H1 (cell line): ENCODE data around the gene SH3RF3. TPM values are rescaled to one million over a fixed set of nuclear protein-coding genes. Genes with fewer than 3 reads are reported as not detected.

Experiments used
- CTCF ChIA-PET: fragments of 300-600 bp; sonication (Branson Sonifier 250); formaldehyde crosslinking; loops from one replicate; lab custom pipeline; 2021; ENCODE audit not compliant: partially characterized antibody; lab: Charles Lee
- POLR2A ChIA-PET: fragments of 300-600 bp; sonication (Branson Sonifier 250); formaldehyde crosslinking; loops from one replicate; lab custom pipeline; 2021; ENCODE audit warnings: inconsistent platforms; ENCODE audit not compliant: partially characterized antibody; lab: Charles Lee
- DNase-seq, 2 experiments: peaks; one replicate each; pipeline versions ENCODE4 v3.0.0 to v3.0.0-alpha.2; 2010 to 2022; ENCODE audit warnings: low spot score in 2 of 2, low read depth in 1 of 2, mixed read lengths in 1 of 2
- FAIRE-seq: peaks from 2 replicates; lab custom pipeline; 2011; peaks lifted over from hg19 to GRCh38; lab: Jason Lieb, UNC
- H2AFZ ChIP-seq: 2 replicates; pipeline ENCODE4 v1.8.1; 2012; ENCODE audit warnings: low read length, inconsistent platforms
- H2AK5ac ChIP-seq: 2 replicates; pipeline ENCODE4 v1.6.1; 2013; ENCODE audit warnings: low read depth, low read length
- H2BK120ac ChIP-seq: replicated peaks from 2 replicates; pipeline ENCODE3; 2013; ENCODE audit warnings: low read depth, low read length, inconsistent platforms
- H2BK12ac ChIP-seq: 2 replicates; pipeline ENCODE4 v1.6.1; 2013; ENCODE audit warnings: low read depth, low read length
- H2BK15ac ChIP-seq: 2 replicates; pipeline ENCODE4 v1.6.1; 2013; ENCODE audit warnings: low read length
- H2BK20ac ChIP-seq: 2 replicates; pipeline ENCODE4 v1.6.1; 2013; ENCODE audit warnings: low read length
- H2BK5ac ChIP-seq: 2 replicates; pipeline ENCODE4 v1.6.1; 2013; ENCODE audit warnings: low read depth, low read length
- H3K14ac ChIP-seq: 2 replicates; pipeline ENCODE4 v1.6.1; 2013; ENCODE audit warnings: inconsistent platforms; ENCODE audit not compliant: insufficient read length
- H3K18ac ChIP-seq: 2 replicates; pipeline ENCODE4 v1.6.1; 2013; ENCODE audit warnings: low read length; ENCODE audit errors: extremely low read depth
- H3K23ac ChIP-seq: 2 replicates; pipeline ENCODE4 v1.6.1; 2013; ENCODE audit warnings: inconsistent platforms; ENCODE audit not compliant: insufficient read length
- H3K23me2 ChIP-seq: 2 replicates; pipeline ENCODE4 v1.6.1; 2013; ENCODE audit warnings: low read depth, low read length
- H3K27ac ChIP-seq: 2 replicates; pipeline ENCODE4 v1.6.1; 2011; ENCODE audit warnings: low read depth, low read length, inconsistent platforms
- H3K27me3 ChIP-seq, 4 experiments: replicated peaks in 1 of 4; 1 replicate in 1 of 4; 2 replicates in 3 of 4; pipeline versions ENCODE4 v1.6.1 to v1.8.1; 2011 to 2013; ENCODE audit warnings: low read length in 3 of 4, mild to moderate bottlenecking in 3 of 4, inconsistent platforms in 2 of 4, mixed read lengths in 2 of 4, moderate library complexity in 1 of 4; ENCODE audit not compliant: control insufficient read depth in 3 of 4, insufficient read depth in 3 of 4; ENCODE audit errors: extremely low read depth in 1 of 4
- H3K36me3 ChIP-seq, 4 experiments: 2 replicates each; pipeline versions ENCODE4 v1.6.1 to v1.8.1; 2011 to 2013; ENCODE audit warnings: mild to moderate bottlenecking in 4 of 4, low read length in 3 of 4, moderate library complexity in 2 of 4, control low read depth in 1 of 4, inconsistent platforms in 1 of 4; ENCODE audit not compliant: insufficient read depth in 4 of 4, control insufficient read depth in 2 of 4
- H3K4ac ChIP-seq: replicated peaks from 2 replicates; pipeline ENCODE3; 2013; ENCODE audit warnings: low read length, low read depth, mixed read lengths, inconsistent platforms; ENCODE audit not compliant: insufficient read length
- H3K4me1 ChIP-seq, 4 experiments: replicated peaks in 1 of 4; 1 replicate in 1 of 4; 2 replicates in 3 of 4; pipeline versions ENCODE4 v1.6.1 to v1.8.1; 2011 to 2013; ENCODE audit warnings: low read length in 3 of 4, inconsistent platforms in 2 of 4, mixed read lengths in 1 of 4; ENCODE audit not compliant: insufficient read depth in 4 of 4, control insufficient read depth in 3 of 4
- H3K4me2 ChIP-seq, 2 experiments: 2 replicates each; pipeline versions ENCODE4 v1.6.1 to v1.8.1; 2011 to 2013; ENCODE audit warnings: low read depth in 2 of 2, low read length in 2 of 2, control low read depth in 1 of 2, inconsistent platforms in 1 of 2, mild to moderate bottlenecking in 1 of 2; ENCODE audit not compliant: insufficient read depth in 1 of 2
- H3K4me3 ChIP-seq, 4 experiments: fragments of 200-600, 300-600 bp in 1 of 4; sonication (generic), shearing (Covaris generic), sonication (Bioruptor Twin) in 1 of 4; 2 replicates each; pipeline versions ENCODE4 v1.5.1 to v1.8.1; 2011 to 2016; ENCODE audit warnings: low read length in 4 of 4, low read depth in 3 of 4, control low read depth in 2 of 4, inconsistent platforms in 2 of 4, mild to moderate bottlenecking in 2 of 4, mixed read lengths in 1 of 4, moderate library complexity in 1 of 4; ENCODE audit not compliant: insufficient read depth in 2 of 4; ENCODE audit errors: extremely low read depth in 1 of 4
- H3K56ac ChIP-seq: replicated peaks from 2 replicates; pipeline ENCODE3; 2013; ENCODE audit warnings: low read depth, mild to moderate bottlenecking, mixed read lengths, low read length, inconsistent platforms; ENCODE audit not compliant: insufficient read length
- H3K79me1 ChIP-seq: 2 replicates; pipeline ENCODE4 v1.6.1; 2013; ENCODE audit warnings: low read depth, low read length, control low read depth
- H3K79me2 ChIP-seq, 2 experiments: 2 replicates each; pipeline versions ENCODE4 v1.6.1 to v1.8.1; 2012 to 2013; ENCODE audit warnings: low read length in 2 of 2, mild to moderate bottlenecking in 2 of 2, inconsistent platforms in 1 of 2; ENCODE audit not compliant: insufficient read depth in 2 of 2, control insufficient read depth in 1 of 2
- H3K9ac ChIP-seq, 4 experiments: replicated peaks in 1 of 4; 1 replicate in 1 of 4; 2 replicates in 3 of 4; pipeline versions ENCODE4 v1.6.1 to v1.8.1; 2011 to 2013; ENCODE audit warnings: low read depth in 3 of 4, low read length in 3 of 4, control low read depth in 2 of 4, mild to moderate bottlenecking in 2 of 4, moderate library complexity in 2 of 4, inconsistent platforms in 1 of 4; ENCODE audit errors: extremely low read depth in 1 of 4
- H3K9me3 ChIP-seq, 2 experiments: 2 replicates each; pipeline versions ENCODE4 v1.6.1 to v1.8.1; 2012 to 2013; ENCODE audit warnings: mild to moderate bottlenecking in 2 of 2, moderate library complexity in 2 of 2, control low read depth in 1 of 2, inconsistent platforms in 1 of 2, low read depth in 1 of 2, low read length in 1 of 2, mixed read lengths in 1 of 2; ENCODE audit not compliant: insufficient read depth in 2 of 2
- H4K20me1 ChIP-seq, 2 experiments: replicated peaks in 1 of 2; 2 replicates each; pipeline versions ENCODE3 to v1.8.1; 2011 to 2013; ENCODE audit warnings: inconsistent platforms in 2 of 2, low read length in 2 of 2, mild to moderate bottlenecking in 1 of 2; ENCODE audit not compliant: insufficient read depth in 2 of 2, control insufficient read depth in 1 of 2
- H4K5ac ChIP-seq: 2 replicates; pipeline ENCODE4 v1.6.1; 2013; ENCODE audit warnings: low read length, low read depth, mixed read lengths, inconsistent platforms; ENCODE audit not compliant: insufficient read length
- H4K8ac ChIP-seq: 2 replicates; pipeline ENCODE4 v1.8.0; 2013; ENCODE audit warnings: mild to moderate bottlenecking, moderate library complexity, low read length, inconsistent platforms; ENCODE audit not compliant: insufficient read depth; ENCODE audit errors: extremely low read depth
- H4K91ac ChIP-seq: replicated peaks from 2 replicates; pipeline ENCODE3; 2013; ENCODE audit warnings: low read length, mixed read lengths, inconsistent platforms; ENCODE audit not compliant: insufficient read length
- BRCA1 ChIP-seq: IDR thresholded peaks from 2 replicates; pipeline ENCODE4 v1.6.1; 2012; ENCODE audit warnings: low read depth, low read length, improper control_type of control experiment
- CBX8 ChIP-seq: fragments of 300-800, 300-1000 bp; sonication (generic); IDR thresholded peaks from 2 replicates; pipeline ENCODE4 v1.7.1; 2016; ENCODE audit warnings: low read depth, low read length, borderline replicate concordance
- CEBPB ChIP-seq: IDR thresholded peaks from 2 replicates; pipeline ENCODE4 v1.6.1; 2012; ENCODE audit warnings: low read depth, low read length
- HDAC6 ChIP-seq: IDR thresholded peaks from one replicate; pipeline ENCODE4 v1.7.1; 2012; ENCODE audit warnings: low read depth, mild to moderate bottlenecking, inconsistent platforms, low read length, moderate library complexity
- KDM5A ChIP-seq: fragments of 200-600 bp; IDR thresholded peaks from 2 replicates; pipeline ENCODE4 v1.7.1; 2012; ENCODE audit warnings: mild to moderate bottlenecking, low read length, inconsistent platforms, mixed read lengths
- MAFK ChIP-seq: IDR thresholded peaks from 2 replicates; pipeline ENCODE4 v1.6.1; 2012; ENCODE audit warnings: low read depth, mild to moderate bottlenecking, improper control_type of control experiment, low read length
- PHF8 ChIP-seq: fragments of 200-600 bp; sonication (generic); conservative IDR thresholded peaks from 2 replicates; pipeline ENCODE4 v1.7.1; 2012; ENCODE audit warnings: low read depth, mild to moderate bottlenecking, inconsistent platforms, low read length, moderate library complexity
- POLR2A ChIP-seq, 2 experiments: IDR thresholded peaks; 1 replicate in 1 of 2; 2 replicates in 1 of 2; pipeline ENCODE4 v1.6.1; 2011; ENCODE audit warnings: low read depth in 2 of 2, low read length in 2 of 2, mild to moderate bottlenecking in 2 of 2; ENCODE audit errors: control extremely low read depth in 1 of 2
- RAD21 ChIP-seq, 2 experiments: IDR thresholded peaks in 1 of 2; conservative IDR thresholded peaks in 1 of 2; 2 replicates each; pipeline ENCODE4 v1.6.1; 2011; ENCODE audit warnings: low read depth in 2 of 2, low read length in 2 of 2, improper control_type of control experiment in 1 of 2, inconsistent platforms in 1 of 2, mild to moderate bottlenecking in 1 of 2, moderate library complexity in 1 of 2
- SAP30 ChIP-seq: fragments of 300-600 bp; sonication (generic); IDR thresholded peaks from 2 replicates; pipeline ENCODE4 v1.7.1; 2012; ENCODE audit warnings: low read length, moderate library complexity, mild to moderate bottlenecking, inconsistent platforms; ENCODE audit not compliant: insufficient read depth, insufficient replicate concordance
- SIX5 ChIP-seq: IDR thresholded peaks from 2 replicates; pipeline ENCODE4 v1.6.1; 2011; ENCODE audit warnings: mild to moderate bottlenecking, low read depth, low read length
- SUZ12 ChIP-seq: fragments of 200-600 bp; sonication (generic); IDR thresholded peaks from 2 replicates; pipeline ENCODE4 v1.6.1; 2012; ENCODE audit warnings: mild to moderate bottlenecking, inconsistent platforms, low read length, moderate library complexity, mixed read lengths
- TAF7 ChIP-seq: optimal IDR thresholded peaks from 2 replicates; pipeline ENCODE3; 2011; ENCODE audit warnings: low read depth, mild to moderate bottlenecking, inconsistent platforms, low read length, moderate library complexity, borderline replicate concordance
- TBP ChIP-seq: IDR thresholded peaks from 2 replicates; pipeline ENCODE4 v1.6.1; 2011; ENCODE audit warnings: low read depth, low read length, improper control_type of control experiment
- TEAD4 ChIP-seq: IDR thresholded peaks from 2 replicates; pipeline ENCODE4 v1.6.1; 2012; ENCODE audit warnings: low read depth, low read length, inconsistent platforms, mixed read lengths
- ZNF274 ChIP-seq: IDR thresholded peaks from 2 replicates; pipeline ENCODE4 v1.7.0; 2012; ENCODE audit warnings: low read length, borderline replicate concordance; ENCODE audit errors: extremely low read depth
- WGBS, 2 experiments: shearing (Covaris generic) in 1 of 2; methylation state at CpG; one replicate each; pipeline versions ENCODE4 v1.1.6 to v1.1.7; 2013 to 2015; ENCODE audit warnings: low lambda C conversion rate in 2 of 2, mixed read lengths in 2 of 2, inconsistent platforms in 1 of 2, low coverage in 1 of 2, missing lambda C conversion rate in 1 of 2; ENCODE audit not compliant: insufficient replicate concordance in 2 of 2, insufficient coverage in 1 of 2, insufficient read length in 1 of 2; ENCODE audit errors: extremely low coverage in 1 of 2, missing lambda C conversion rate in 1 of 2; 5-methylcytosine and 5-hydroxymethylcytosine counted together
- polyA plus RNA-seq, 7 experiments: library from polyadenylated mRNA; depleted of rRNA in 3 of 7; stranded (reverse) in 5 of 7; unstranded in 2 of 7; fragments of >200 nt in 5 of 7; fragments of 200-250 nt in 2 of 7; gene quantifications; 1 replicate in 5 of 7; 2 replicates in 1 of 7; 4 replicates in 1 of 7; pipeline versions ENCODE4 v1.2.1 to v1.2.3, GENCODE V29; 2011 to 2013; ENCODE audit warnings: missing spikeins in 2 of 7, mixed read lengths in 2 of 7
- total RNA-seq: library from RNA; stranded (reverse); fragmentation: NEBNext Ultra II Directional; extraction: Animal tissue kit (Norgen Biotek cat#: 25700); gene quantifications from 2 replicates; pipeline ENCODE4 v1.2.1, GENCODE V29; 2021

The SH3RF3 gene
- total and polyA plus RNA-seq, 2 of the 8 experiments (the other 6 are each of a cell fraction or from before 2014, with no cell fraction given) = 0.11 to 0.65 TPM

GRCh38 chr2:109218792-109219126 is 89.8 kb downstream of the SH3RF3 start:
- H4K5ac ChIP-seq = no peak overlapping the region
- ChIA-PET POLR2A (no interaction called here), CTCF (interaction anchor here (1.2 kb wide), 1 partner anchor 291 kb away, joined by 4 read pairs; no protein-coding TSS in a partner anchor)
- no peaks in the 10 kb centered on the region for H3K9me3 ChIP-seq
- H3K23ac ChIP-seq = no peak overlapping the region
- no peaks in the 10 kb centered on the region for H3K23me2 ChIP-seq
- H3K36me3 ChIP-seq = no peaks in the 10 kb centered on the region
- no peak overlapping the region for H2AK5ac ChIP-seq
- WGBS, 2 experiments = 70% methylated on average over 1 of the region's 1 CpG; no CpG with 5 or more reads in 1 of the 2 experiments
- no peak overlapping the region for H4K8ac ChIP-seq
- no peaks in the 10 kb centered on the region; a peak in 1 of 7 replicates for H3K4me1 ChIP-seq
- no peak overlapping the region for H2BK5ac ChIP-seq
- no peak for FAIRE-seq
- H3K9ac ChIP-seq = no peak overlapping the region
- H3K14ac ChIP-seq = no peak overlapping the region
- no peak overlapping the region for H3K18ac ChIP-seq
- H3K4me3 ChIP-seq = no peak overlapping the region
- no peaks in the 10 kb centered on the region for H3K27me3 ChIP-seq
- no peaks in the 10 kb centered on the region for H4K20me1 ChIP-seq
- H3K27ac ChIP-seq = no peak overlapping the region
- no peak for DNase-seq
- H3K4me2 ChIP-seq = no peak overlapping the region
- no peaks in the 10 kb centered on the region for H3K79me1 ChIP-seq
- no peak overlapping the region for H2BK12ac ChIP-seq
- H2BK120ac ChIP-seq = no peak overlapping the region
- H4K91ac ChIP-seq = no peak overlapping the region
- no peak overlapping the region for H3K4ac ChIP-seq
- no peak overlapping the region for H2BK20ac ChIP-seq
- no peak overlapping the region for H2BK15ac ChIP-seq
- no peak overlapping the region for H2AFZ ChIP-seq
- H3K56ac ChIP-seq = no peak overlapping the region
- no peaks in the 10 kb centered on the region for H3K79me2 ChIP-seq
- TF ChIP-seq CEBPB (no peak), SUZ12 (no peak), HDAC6 (no peak), KDM5A (no peak), SIX5 (no peak), BRCA1 (no peak), CBX8 (no peak), TBP (no peak), POLR2A (IDR thresholded peaks at IDR 0.05; ENCODE audit: control extremely low read depth in 1 of 2, low read depth in 2 of 2, low read length in 2 of 2) (no peak), SAP30 (no peak), MAFK (no peak), TAF7 (no peak), ZNF274 (no peak), RAD21 (IDR thresholded peaks at IDR 0.05 in 1 of 2, conservative IDR thresholded peaks at IDR 0.05 in 1 of 2; ENCODE audit: low read depth in 2 of 2, low read length in 2 of 2) (no peak), PHF8 (no peak), TEAD4 (no peak)
